HL-60 (cell line): Measurements from ENCODE around the gene SMIM26.

Source experiments
- DNase-seq, 2 experiments: peaks; one replicate each; pipeline ENCODE4 v3.0.0-alpha.2; 2010 to 2020; ENCODE audit warnings: low read depth in 1 of 2, low spot score in 1 of 2
- H3K27ac ChIP-seq: fragments of 250-450 bp; sonication (Bioruptor Pico); replicated peaks from 2 replicates; pipeline ENCODE4 v1.5.1; 2020; ENCODE audit warnings: mild to moderate bottlenecking, moderate library complexity
- H3K27me3 ChIP-seq: fragments of 250-450 bp; sonication (Bioruptor Pico); 2 replicates; pipeline ENCODE4 v1.5.1; 2021; ENCODE audit warnings: mild to moderate bottlenecking, moderate library complexity; ENCODE audit not compliant: insufficient read depth, poor library complexity, severe bottlenecking
- H3K4me3 ChIP-seq: replicated peaks from 2 replicates; pipeline ENCODE4 v1.5.1; 2011; ENCODE audit warnings: mild to moderate bottlenecking, control low read depth, low read length; ENCODE audit not compliant: insufficient read depth
- GABPA ChIP-seq: IDR thresholded peaks from 2 replicates; pipeline ENCODE4 v1.6.1; 2012; ENCODE audit warnings: low read depth
- POLR2AphosphoS5 ChIP-seq: IDR thresholded peaks from 2 replicates; pipeline ENCODE4 v1.6.1; 2012; ENCODE audit warnings: low read depth
- SPI1 ChIP-seq: IDR thresholded peaks from 2 replicates; pipeline ENCODE4 v1.6.1; 2012; ENCODE audit warnings: low read depth, mild to moderate bottlenecking, borderline replicate concordance
- TF ChIP-seq, protein P1 (sequence below): IDR thresholded peaks from one replicate; pipeline ENCODE4 v1.5.1; 2011; ENCODE audit warnings: low read length, control low read depth, inconsistent platforms; ENCODE audit not compliant: insufficient read depth
- TF ChIP-seq, protein P2 (sequence below): IDR thresholded peaks from 2 replicates; pipeline ENCODE4 v1.6.1; 2012; ENCODE audit warnings: low read depth; ENCODE audit not compliant: insufficient replicate concordance

SMIM26 gene

DNA sequence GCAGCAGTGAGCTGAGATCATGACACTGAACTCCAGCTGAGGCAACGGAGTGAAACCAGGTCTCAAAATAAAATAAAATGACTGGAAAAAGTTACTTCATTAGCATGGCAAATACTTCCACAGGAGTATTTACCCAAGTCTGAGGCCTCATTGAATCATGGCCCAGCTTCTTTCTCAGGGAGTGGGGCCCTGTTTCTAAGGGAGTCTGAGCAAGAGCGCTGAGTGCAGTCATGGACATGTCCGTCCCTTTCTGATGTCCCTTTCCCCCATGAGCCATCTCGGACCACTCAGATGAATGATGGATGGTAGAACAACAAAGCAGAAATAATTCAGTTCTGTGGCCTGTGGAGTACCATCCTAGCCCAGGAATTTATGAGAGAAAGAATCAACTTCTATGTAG is 12.8 kb downstream of the SMIM26 start:
- TF ChIP-seq POLR2AphosphoS5 (no peak), SPI1 (no peak), GABPA (no peak)
- TF ChIP-seq, protein P1, sequence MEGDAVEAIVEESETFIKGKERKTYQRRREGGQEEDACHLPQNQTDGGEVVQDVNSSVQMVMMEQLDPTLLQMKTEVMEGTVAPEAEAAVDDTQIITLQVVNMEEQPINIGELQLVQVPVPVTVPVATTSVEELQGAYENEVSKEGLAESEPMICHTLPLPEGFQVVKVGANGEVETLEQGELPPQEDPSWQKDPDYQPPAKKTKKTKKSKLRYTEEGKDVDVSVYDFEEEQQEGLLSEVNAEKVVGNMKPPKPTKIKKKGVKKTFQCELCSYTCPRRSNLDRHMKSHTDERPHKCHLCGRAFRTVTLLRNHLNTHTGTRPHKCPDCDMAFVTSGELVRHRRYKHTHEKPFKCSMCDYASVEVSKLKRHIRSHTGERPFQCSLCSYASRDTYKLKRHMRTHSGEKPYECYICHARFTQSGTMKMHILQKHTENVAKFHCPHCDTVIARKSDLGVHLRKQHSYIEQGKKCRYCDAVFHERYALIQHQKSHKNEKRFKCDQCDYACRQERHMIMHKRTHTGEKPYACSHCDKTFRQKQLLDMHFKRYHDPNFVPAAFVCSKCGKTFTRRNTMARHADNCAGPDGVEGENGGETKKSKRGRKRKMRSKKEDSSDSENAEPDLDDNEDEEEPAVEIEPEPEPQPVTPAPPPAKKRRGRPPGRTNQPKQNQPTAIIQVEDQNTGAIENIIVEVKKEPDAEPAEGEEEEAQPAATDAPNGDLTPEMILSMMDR = no peak
- TF ChIP-seq, protein P2, sequence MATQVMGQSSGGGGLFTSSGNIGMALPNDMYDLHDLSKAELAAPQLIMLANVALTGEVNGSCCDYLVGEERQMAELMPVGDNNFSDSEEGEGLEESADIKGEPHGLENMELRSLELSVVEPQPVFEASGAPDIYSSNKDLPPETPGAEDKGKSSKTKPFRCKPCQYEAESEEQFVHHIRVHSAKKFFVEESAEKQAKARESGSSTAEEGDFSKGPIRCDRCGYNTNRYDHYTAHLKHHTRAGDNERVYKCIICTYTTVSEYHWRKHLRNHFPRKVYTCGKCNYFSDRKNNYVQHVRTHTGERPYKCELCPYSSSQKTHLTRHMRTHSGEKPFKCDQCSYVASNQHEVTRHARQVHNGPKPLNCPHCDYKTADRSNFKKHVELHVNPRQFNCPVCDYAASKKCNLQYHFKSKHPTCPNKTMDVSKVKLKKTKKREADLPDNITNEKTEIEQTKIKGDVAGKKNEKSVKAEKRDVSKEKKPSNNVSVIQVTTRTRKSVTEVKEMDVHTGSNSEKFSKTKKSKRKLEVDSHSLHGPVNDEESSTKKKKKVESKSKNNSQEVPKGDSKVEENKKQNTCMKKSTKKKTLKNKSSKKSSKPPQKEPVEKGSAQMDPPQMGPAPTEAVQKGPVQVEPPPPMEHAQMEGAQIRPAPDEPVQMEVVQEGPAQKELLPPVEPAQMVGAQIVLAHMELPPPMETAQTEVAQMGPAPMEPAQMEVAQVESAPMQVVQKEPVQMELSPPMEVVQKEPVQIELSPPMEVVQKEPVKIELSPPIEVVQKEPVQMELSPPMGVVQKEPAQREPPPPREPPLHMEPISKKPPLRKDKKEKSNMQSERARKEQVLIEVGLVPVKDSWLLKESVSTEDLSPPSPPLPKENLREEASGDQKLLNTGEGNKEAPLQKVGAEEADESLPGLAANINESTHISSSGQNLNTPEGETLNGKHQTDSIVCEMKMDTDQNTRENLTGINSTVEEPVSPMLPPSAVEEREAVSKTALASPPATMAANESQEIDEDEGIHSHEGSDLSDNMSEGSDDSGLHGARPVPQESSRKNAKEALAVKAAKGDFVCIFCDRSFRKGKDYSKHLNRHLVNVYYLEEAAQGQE = no peak
- no peak overlapping the region for H3K27ac ChIP-seq
- DNase-seq = no peak
- no peak overlapping the region for H3K4me3 ChIP-seq
- H3K27me3 ChIP-seq = no peaks in the 10 kb centered on the region

DNA sequence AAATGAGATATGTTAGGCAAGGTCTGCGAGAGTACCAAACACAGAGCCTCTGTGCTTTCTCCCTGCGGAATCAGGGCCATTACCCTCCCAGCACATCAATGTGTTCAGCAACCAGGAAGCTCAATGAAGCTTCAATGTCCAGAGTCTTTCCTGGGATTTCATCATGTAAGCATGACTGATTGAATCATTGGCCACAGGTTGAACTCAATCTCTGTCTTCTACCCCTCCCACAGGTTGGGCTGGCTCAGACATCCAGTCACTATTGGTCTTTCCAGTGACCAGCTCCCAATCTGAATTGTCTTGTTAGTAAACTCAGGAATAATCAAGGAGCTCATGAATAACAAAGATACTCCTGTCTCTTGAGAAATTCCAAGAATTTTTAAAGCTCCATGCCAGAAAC is 17.9 kb downstream of the SMIM26 start:
- H3K27me3 ChIP-seq = no peaks in the 10 kb centered on the region
- H3K27ac ChIP-seq = no peak overlapping the region
- DNase-seq = no peak
- TF ChIP-seq GABPA (no peak), SPI1 (no peak), POLR2AphosphoS5 (no peak)
- TF ChIP-seq, protein P2 = no peak
- TF ChIP-seq, protein P1 = no peak
- H3K4me3 ChIP-seq = no peak overlapping the region

DNA sequence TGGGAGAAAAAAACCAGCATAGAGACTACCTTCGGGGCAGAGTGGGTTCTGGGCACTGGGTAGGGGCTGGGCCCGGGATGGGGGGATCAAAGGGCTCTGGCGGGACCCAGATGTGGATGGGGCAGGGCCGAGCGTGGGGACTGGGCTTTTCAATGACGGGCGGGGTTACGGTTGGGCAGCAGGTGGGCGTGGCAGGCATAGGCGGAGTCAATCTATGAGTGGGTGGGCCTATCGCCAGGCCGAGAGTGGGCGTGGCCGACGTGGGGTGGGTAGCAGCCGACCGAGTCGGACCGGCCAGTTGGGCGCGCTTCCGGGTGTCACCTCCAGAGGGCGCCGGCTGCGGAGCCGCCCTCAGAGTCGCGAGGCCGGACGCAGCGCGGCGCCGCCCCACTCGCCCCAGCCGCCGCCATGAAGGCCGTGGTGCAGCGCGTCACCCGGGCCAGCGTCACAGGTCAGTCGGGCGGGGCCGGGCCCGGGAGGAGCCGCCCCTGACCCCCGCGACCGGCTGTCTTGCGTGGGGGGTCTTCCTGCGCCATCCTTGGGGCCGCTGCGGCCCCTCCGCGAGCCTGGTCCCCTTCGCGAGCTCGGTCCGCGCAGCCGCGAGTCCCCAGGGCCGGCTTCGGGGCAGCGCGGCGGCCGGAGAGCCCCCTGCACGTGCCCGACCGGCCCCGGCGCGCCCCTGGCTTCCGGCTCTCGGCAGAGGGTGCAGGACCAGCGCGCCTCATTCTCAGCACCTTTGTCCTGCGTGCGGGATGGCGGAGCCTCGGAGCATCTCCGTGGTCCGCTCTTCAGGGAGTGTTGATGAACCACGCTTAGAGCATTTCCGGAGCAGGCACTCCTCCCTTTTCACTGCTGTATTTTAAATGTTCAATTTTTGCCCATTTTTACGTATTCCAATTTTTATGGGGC is 20.7 kb downstream of the SMIM26 start, which contains the start of gene DTD1:
DTD1 (plus strand) TSS at position 390 of the 909 bp plus-strand sequence; CDS start at position 409, 19 bp downstream.
- TF ChIP-seq SPI1 (no peak), POLR2AphosphoS5 (no peak), GABPA (peak; percentile 82)
- TF ChIP-seq, protein P1 = peak; percentile 50
- TF ChIP-seq, protein P2 = no peak
- no peaks in the 10 kb centered on the region for H3K27me3 ChIP-seq
- DNase-seq = peak; percentile 81 to 83
- no peak within 1 kb of the TSS for H3K27ac ChIP-seq
- H3K4me3 ChIP-seq = peak within 1 kb of the TSS; percentile 77
